Large intestine (tissue), 12 donors: ENCODE data around the gene PATE1. TPM values are rescaled to one million over a fixed set of nuclear protein-coding genes. Genes with fewer than 3 reads are reported as not detected.
"Not testable (repeated sequence)": the region's sequence is repeated elsewhere in the genome, so short reads cannot be mapped to it uniquely, and the experiment has no call there.

Experiments
- DNase-seq, 2 donors: peaks; one replicate each; pipeline versions ENCODE4 v3.0.0 to v3.0.0-alpha.2; 2013
- H3K27ac ChIP-seq: one replicate; pipeline ENCODE4 v1.5.1; 2013; ENCODE audit warnings: low read length
- H3K27me3 ChIP-seq: 2 replicates; pipeline ENCODE4 v1.6.1; 2013; ENCODE audit warnings: low read length; ENCODE audit not compliant: control insufficient read depth, insufficient read depth
- H3K36me3 ChIP-seq: 2 replicates; pipeline ENCODE4 v1.6.1; 2013; ENCODE audit warnings: low read length; ENCODE audit not compliant: control insufficient read depth, insufficient read depth
- H3K4me1 ChIP-seq: one replicate; pipeline ENCODE4 v1.6.1; 2013; ENCODE audit warnings: low read length; ENCODE audit not compliant: control insufficient read depth, insufficient read depth
- H3K4me3 ChIP-seq: one replicate; pipeline ENCODE4 v1.5.1; 2013; ENCODE audit warnings: low read length
- H3K9me3 ChIP-seq: one replicate; pipeline ENCODE4 v1.6.1; 2013; ENCODE audit warnings: mild to moderate bottlenecking, low read depth, low read length, moderate library complexity; ENCODE audit not compliant: control insufficient read depth
- WGBS: methylation state at CpG from one replicate; pipeline ENCODE4 v1.1.5; 2013; ENCODE audit warnings: low lambda C conversion rate; ENCODE audit not compliant: insufficient coverage; 5-methylcytosine and 5-hydroxymethylcytosine counted together
- long read RNA-seq, 11 donors: transcript quantifications; one replicate each; lab custom pipeline, GENCODE V29; 2026
- polyA plus RNA-seq: library from polyadenylated mRNA; unstranded; fragments of 120-200 nt; gene quantifications from one replicate; pipeline ENCODE4 v1.2.1, GENCODE V29; 2013

The PATE1 gene
- not detected for polyA plus RNA-seq
- long read RNA-seq, donor 1 = 0 reads
- long read RNA-seq, donor 2 = 0 reads
- long read RNA-seq, donor 3 = 0 reads
- long read RNA-seq, donor 4 = 0 reads
- long read RNA-seq, donor 5 = 0 reads
- long read RNA-seq, donor 6 = 0 reads
- long read RNA-seq, donor 7 = 0 reads
- long read RNA-seq, donor 8 = 0 reads
- long read RNA-seq, donor 9 = 0 reads
- long read RNA-seq, donor 10 = 0 reads
- long read RNA-seq, donor 11 = 0 reads

GRCh38 chr11:125745979-125746378 is at the start of gene PATE1:
Gene PATE1 (plus strand): TSS chr11:125746279. CDS start chr11:125746305, 26 bp downstream.
- H3K27ac ChIP-seq = no peak within 1 kb of the TSS
- WGBS = no CpG with 5 or more reads among the region's 3 CpGs
- H3K4me1 ChIP-seq = no peaks in the 10 kb centered on the region
- H3K4me3 ChIP-seq = no peak within 1 kb of the TSS
- H3K9me3 ChIP-seq = no peaks in the 10 kb centered on the region
- no peaks in the 10 kb centered on the region for H3K36me3 ChIP-seq
- DNase-seq = no peak
- no peaks in the 10 kb centered on the region for H3K27me3 ChIP-seq

DNA sequence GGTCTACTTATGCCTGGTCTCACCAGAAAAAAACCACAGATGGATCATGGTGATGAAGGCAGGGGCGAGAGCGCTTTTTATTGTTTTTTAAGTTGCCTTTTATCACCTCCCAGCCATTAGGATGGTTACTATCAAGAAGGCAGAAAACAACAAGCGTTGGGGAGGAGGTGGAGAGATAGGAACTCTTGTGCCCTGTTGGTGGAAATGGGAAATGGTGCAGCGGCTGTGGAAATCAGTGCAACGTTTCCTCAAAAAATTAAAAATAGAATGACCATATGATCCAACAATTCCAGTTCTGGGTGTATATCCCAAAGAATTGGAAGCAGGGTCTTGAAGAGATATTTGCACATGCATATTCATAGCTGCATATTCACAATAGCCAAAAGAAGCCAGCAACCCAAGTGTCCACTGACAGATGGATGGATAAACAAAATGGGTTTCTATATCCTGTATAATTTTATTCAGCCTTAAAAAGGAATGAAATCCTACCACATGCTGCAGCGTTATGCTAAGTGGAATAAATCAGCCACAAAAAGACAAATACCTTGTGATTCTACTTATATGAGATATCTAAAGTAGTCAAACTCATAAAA is 45.0 kb upstream of the PATE1 start:
- Histone ChIP-seq H3K36me3 (no peaks in the 10 kb centered on the region), H3K4me3 (no peak overlapping the region), H3K27me3 (peaks cover 4% of the 10 kb centered on the region), H3K4me1 (no peaks in the 10 kb centered on the region), H3K27ac (no peak overlapping the region), H3K9me3 (no peaks in the 10 kb centered on the region)
- WGBS = 100% methylated on average over 2 of the region's 6 CpGs
- DNase-seq = no peak

DNA sequence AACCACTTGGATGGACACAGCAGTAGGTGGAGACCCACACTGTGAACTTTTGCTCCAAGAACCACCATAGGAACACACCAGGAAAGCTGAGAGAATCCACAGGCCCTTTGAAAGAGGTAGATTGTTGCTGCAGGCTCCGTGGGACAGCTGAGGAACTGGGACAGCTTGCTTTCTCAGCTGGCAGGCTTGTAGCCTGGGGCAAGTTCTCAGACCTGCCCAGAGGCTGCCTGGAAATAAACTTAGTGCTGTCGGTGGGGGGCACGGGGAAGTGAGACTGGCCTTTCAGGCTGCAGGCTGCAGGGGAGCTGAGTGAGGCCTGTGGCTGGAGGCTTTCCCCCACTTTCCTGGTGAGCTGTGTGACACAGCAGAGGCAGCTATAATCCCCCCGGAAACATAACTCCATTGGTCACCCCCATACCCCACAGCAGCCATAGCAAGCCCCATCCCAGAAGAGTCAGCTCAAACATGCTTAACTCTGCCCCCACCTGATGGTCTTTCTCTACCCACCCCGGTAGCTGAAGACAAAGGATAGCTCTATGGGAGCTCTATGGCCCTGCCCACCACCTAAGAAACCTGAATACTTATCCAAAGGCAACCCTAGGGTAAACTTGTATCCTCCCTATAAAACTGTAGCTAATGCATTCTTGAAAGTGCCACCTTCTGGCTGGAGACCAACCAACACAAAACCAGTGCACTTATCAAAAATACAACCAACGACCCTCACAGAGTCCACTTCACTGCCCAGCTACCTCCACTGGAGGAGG is 44.0 kb upstream of the PATE1 start:
- H3K27ac ChIP-seq = no peak overlapping the region
- no peak overlapping the region for H3K4me3 ChIP-seq
- WGBS = 20% methylated on average over 1 of the region's 6 CpGs
- DNase-seq = no peak
- no peaks in the 10 kb centered on the region for H3K4me1 ChIP-seq
- no peaks in the 10 kb centered on the region for H3K36me3 ChIP-seq
- H3K27me3 ChIP-seq = peaks cover 4% of the 10 kb centered on the region
- H3K9me3 ChIP-seq = no peaks in the 10 kb centered on the region

DNA sequence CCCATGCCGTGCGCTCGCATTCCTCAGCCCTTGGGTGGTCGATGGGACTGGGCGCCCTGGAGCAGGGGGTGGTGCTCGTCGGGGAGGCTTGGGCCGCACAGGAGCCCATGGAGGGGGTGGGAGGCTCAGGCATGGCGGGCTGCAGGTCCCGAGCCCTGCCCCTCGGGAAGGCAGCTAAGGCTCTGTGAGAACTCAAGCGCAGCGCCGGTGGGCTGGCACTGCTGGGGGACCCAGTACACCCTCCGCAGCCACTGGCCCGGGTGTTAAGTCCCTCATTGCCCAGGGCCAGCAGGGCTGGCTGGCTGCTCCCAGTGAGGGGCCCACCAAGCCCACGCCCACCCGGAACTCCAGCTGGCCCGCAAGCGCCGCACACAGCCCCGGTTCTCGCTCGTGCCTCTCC is 41.4 kb upstream of the PATE1 start:
- no CpG with 5 or more reads among the region's 24 CpGs for WGBS

GRCh38 chr11:125720781-125721180 is 25.3 kb upstream of the PATE1 start:
- Histone ChIP-seq H3K27ac (no peak overlapping the region), H3K4me3 (no peak overlapping the region), H3K36me3 (no peaks in the 10 kb centered on the region), H3K9me3 (no peaks in the 10 kb centered on the region), H3K4me1 (no peaks in the 10 kb centered on the region), H3K27me3 (no peaks in the 10 kb centered on the region)
- no peak for DNase-seq
- WGBS = 89% methylated on average over 4 of the region's 6 CpGs

More for the DNA sequence above, 41.4 kb upstream of the PATE1 start:
- H3K9me3 ChIP-seq, H3K27ac ChIP-seq, H3K27me3 ChIP-seq, H3K36me3 ChIP-seq, H3K4me1 ChIP-seq, DNase-seq, H3K4me3 ChIP-seq: not testable (repeated sequence)

GRCh38 chr11:125724125-125724524 is 22.0 kb upstream of the PATE1 start:
- H3K27ac ChIP-seq = no peak overlapping the region
- H3K9me3 ChIP-seq = no peaks in the 10 kb centered on the region
- H3K36me3 ChIP-seq = no peaks in the 10 kb centered on the region
- WGBS = no CpG with 5 or more reads among the region's 1 CpG
- H3K4me3 ChIP-seq = no peak overlapping the region
- peak in 1 of 2 donors; percentile 2 for DNase-seq
- H3K27me3 ChIP-seq = no peaks in the 10 kb centered on the region
- H3K4me1 ChIP-seq = no peaks in the 10 kb centered on the region

DNA sequence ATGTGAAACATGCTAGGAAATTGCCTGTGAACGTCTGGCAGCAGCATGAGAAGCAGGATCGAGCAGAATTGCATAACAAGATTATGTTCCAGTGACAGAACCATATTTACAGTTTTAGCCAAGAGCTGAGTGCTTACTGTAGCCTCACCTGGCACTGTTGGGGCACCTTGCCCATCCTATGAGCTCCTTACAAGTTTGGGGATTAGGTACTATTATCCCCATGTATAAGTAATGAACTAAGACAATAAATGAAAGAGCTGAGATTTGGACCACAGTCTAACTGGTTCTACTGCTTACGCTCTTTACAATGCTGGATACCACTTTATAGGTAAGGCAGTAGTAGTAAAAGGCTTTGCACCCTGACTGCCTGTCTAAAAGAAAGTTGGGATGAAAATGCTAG is 17.1 kb upstream of the PATE1 start:
- WGBS = no CpG with 5 or more reads among the region's 3 CpGs
- no peak overlapping the region for H3K4me3 ChIP-seq

GRCh38 chr11:125740617-125741016 is 5.5 kb upstream of the PATE1 start:
- Histone ChIP-seq H3K36me3 (no peaks in the 10 kb centered on the region), H3K4me3 (no peak overlapping the region), H3K27me3 (no peaks in the 10 kb centered on the region), H3K27ac (no peak overlapping the region), H3K4me1 (no peaks in the 10 kb centered on the region), H3K9me3 (no peaks in the 10 kb centered on the region)
- DNase-seq = no peak

More for the DNA sequence above, 17.1 kb upstream of the PATE1 start:
- H3K9me3 ChIP-seq = no peaks in the 10 kb centered on the region
- DNase-seq = no peak
- no peaks in the 10 kb centered on the region for H3K36me3 ChIP-seq
- no peak overlapping the region for H3K27ac ChIP-seq
- no peaks in the 10 kb centered on the region for H3K4me1 ChIP-seq
- H3K27me3 ChIP-seq = no peaks in the 10 kb centered on the region

GRCh38 chr11:125743681-125744080 is 2.4 kb upstream of the PATE1 start:
- Histone ChIP-seq H3K4me3 (no peak overlapping the region), H3K36me3 (no peaks in the 10 kb centered on the region), H3K9me3 (no peaks in the 10 kb centered on the region), H3K27me3 (no peaks in the 10 kb centered on the region), H3K27ac (no peak overlapping the region), H3K4me1 (no peaks in the 10 kb centered on the region)
- DNase-seq = no peak
- no CpG with 5 or more reads among the region's 1 CpG for WGBS

DNA sequence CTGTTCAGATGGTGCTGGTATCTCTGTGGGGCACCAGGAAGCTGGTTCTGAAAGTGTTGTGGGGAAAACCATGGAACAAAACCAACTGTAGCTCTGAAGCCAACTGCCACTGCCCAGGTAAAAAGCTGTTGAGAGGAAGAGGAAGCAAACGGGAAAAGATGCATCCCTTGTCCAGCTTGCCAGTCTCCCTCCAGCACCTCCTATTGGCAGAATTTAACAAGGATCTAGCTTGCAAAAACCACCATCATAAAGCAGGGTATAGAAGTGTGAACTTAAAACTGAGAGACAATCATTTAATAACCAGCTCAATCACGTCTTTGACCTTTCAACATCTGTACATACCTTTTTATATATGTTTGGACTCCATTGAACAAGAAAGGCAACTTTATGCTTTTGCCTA is 4.5 kb downstream of the PATE1 start:
- H3K27me3 ChIP-seq = no peaks in the 10 kb centered on the region
- no peaks in the 10 kb centered on the region for H3K4me1 ChIP-seq
- H3K4me3 ChIP-seq = no peak overlapping the region
- DNase-seq = no peak
- no CpG with 5 or more reads among the region's 2 CpGs for WGBS
- H3K36me3 ChIP-seq = no peaks in the 10 kb centered on the region
- no peaks in the 10 kb centered on the region for H3K9me3 ChIP-seq
- H3K27ac ChIP-seq = no peak overlapping the region
